Trophoblast cell (in vitro differentiated cells and primary cell): Measurements from ENCODE around the gene MMP3. TPM values are rescaled to one million over a fixed set of nuclear protein-coding genes. Genes with fewer than 3 reads are reported as not detected.

ENCODE experiments used
- DNase-seq, 2 donors: peaks; one replicate each; pipeline ENCODE4 v3.0.0-alpha.2; 2016
- H2AFZ ChIP-seq: 2 replicates; pipeline ENCODE4 v1.6.1; 2013; ENCODE audit warnings: low read length, moderate library complexity, mild to moderate bottlenecking; ENCODE audit not compliant: insufficient read depth, poor library complexity
- H2AK5ac ChIP-seq: 2 replicates; pipeline ENCODE4 v1.6.1; 2013; ENCODE audit warnings: mild to moderate bottlenecking, low read length
- H2BK120ac ChIP-seq: 2 replicates; pipeline ENCODE4 v1.6.1; 2013; ENCODE audit warnings: low read length, mild to moderate bottlenecking, moderate library complexity; ENCODE audit not compliant: insufficient read depth, poor library complexity
- H2BK12ac ChIP-seq: 2 replicates; pipeline ENCODE4 v1.6.1; 2013; ENCODE audit warnings: mild to moderate bottlenecking, low read length, moderate library complexity
- H2BK5ac ChIP-seq: 2 replicates; pipeline ENCODE4 v1.6.1; 2013; ENCODE audit warnings: low read length, low read depth, moderate library complexity, mild to moderate bottlenecking; ENCODE audit not compliant: poor library complexity
- H3K14ac ChIP-seq: 2 replicates; pipeline ENCODE4 v1.6.1; 2013; ENCODE audit warnings: mild to moderate bottlenecking, low read length
- H3K18ac ChIP-seq: 2 replicates; pipeline ENCODE4 v1.6.1; 2013; ENCODE audit warnings: mild to moderate bottlenecking, low read length
- H3K23ac ChIP-seq: 2 replicates; pipeline ENCODE4 v1.6.1; 2013; ENCODE audit warnings: low read length
- H3K27ac ChIP-seq: 2 replicates; pipeline ENCODE4 v1.5.1; 2013; ENCODE audit warnings: low read depth, mild to moderate bottlenecking, inconsistent platforms, low read length, moderate library complexity
- H3K27me3 ChIP-seq: 2 replicates; pipeline ENCODE4 v1.6.1; 2013; ENCODE audit warnings: inconsistent platforms, mild to moderate bottlenecking, low read length, moderate library complexity; ENCODE audit not compliant: insufficient read depth
- H3K36me3 ChIP-seq, 2 experiments: 1 replicate in 1 of 2; 2 replicates in 1 of 2; pipeline ENCODE4 v1.6.1; 2013; ENCODE audit warnings: low read length in 2 of 2, mild to moderate bottlenecking in 2 of 2, moderate library complexity in 1 of 2; ENCODE audit not compliant: insufficient read depth in 2 of 2, control insufficient read depth in 1 of 2
- H3K4ac ChIP-seq: 2 replicates; pipeline ENCODE4 v1.6.1; 2013; ENCODE audit warnings: low read depth, mild to moderate bottlenecking, low read length, moderate library complexity
- H3K4me1 ChIP-seq, 2 experiments: 1 replicate in 1 of 2; 2 replicates in 1 of 2; pipeline ENCODE4 v1.6.1; 2013; ENCODE audit warnings: low read length in 2 of 2, mild to moderate bottlenecking in 2 of 2, moderate library complexity in 1 of 2; ENCODE audit not compliant: insufficient read depth in 2 of 2, control insufficient read depth in 1 of 2
- H3K4me2 ChIP-seq: 2 replicates; pipeline ENCODE4 v1.6.1; 2013; ENCODE audit warnings: inconsistent platforms, mild to moderate bottlenecking, low read length, moderate library complexity
- H3K4me3 ChIP-seq: 2 replicates; pipeline ENCODE4 v1.5.1; 2013; ENCODE audit warnings: mild to moderate bottlenecking, low read depth, low read length, inconsistent platforms
- H3K79me1 ChIP-seq: one replicate; pipeline ENCODE4 v1.6.1; 2013; ENCODE audit warnings: low read length
- H3K79me2 ChIP-seq: 2 replicates; pipeline ENCODE4 v1.6.1; 2013; ENCODE audit warnings: low read length, mild to moderate bottlenecking; ENCODE audit not compliant: control insufficient read depth, insufficient read depth, poor library complexity
- H3K9ac ChIP-seq: 2 replicates; pipeline ENCODE4 v1.6.1; 2013; ENCODE audit warnings: mild to moderate bottlenecking, low read length
- H3K9me3 ChIP-seq: 2 replicates; pipeline ENCODE4 v1.6.1; 2013; ENCODE audit warnings: low read depth, mild to moderate bottlenecking, control low read depth, inconsistent platforms, low read length; ENCODE audit not compliant: insufficient read depth
- H4K12ac ChIP-seq: 2 replicates; pipeline ENCODE4 v1.6.1; 2013; ENCODE audit warnings: low read depth, mild to moderate bottlenecking, low read length, moderate library complexity
- H4K8ac ChIP-seq: 2 replicates; pipeline ENCODE4 v1.6.1; 2013; ENCODE audit warnings: low read depth, mild to moderate bottlenecking, low read length, moderate library complexity
- H4K91ac ChIP-seq: one replicate; pipeline ENCODE4 v1.6.1; 2013; ENCODE audit warnings: low read depth, mild to moderate bottlenecking, low read length, moderate library complexity
- WGBS: extraction: QIAGEN DNeasy Blood & Tissue Kit; methylation state at CpG from one replicate; pipeline ENCODE4 v1.1.7; 2013; ENCODE audit warnings: missing lambda C conversion rate; ENCODE audit not compliant: insufficient read length, insufficient coverage; ENCODE audit errors: extremely low coverage; 5-methylcytosine and 5-hydroxymethylcytosine counted together
- polyA plus RNA-seq: library from polyadenylated mRNA; stranded (reverse); fragments of 200-250 nt; gene quantifications from 2 replicates; pipeline ENCODE4 v1.2.3, GENCODE V29; 2013

The MMP3 gene
- polyA plus RNA-seq, result not detected in 2 replicates

GRCh38 chr11:102843489-102843888, at the start of gene MMP3:
TSS of gene MMP3 (minus strand) at chr11:102843609. CDS start at chr11:102843546, 63 bp downstream.
- Histone ChIP-seq H3K79me2 (no peaks in the 10 kb centered on the region), H3K27ac (no peak within 1 kb of the TSS), H2AK5ac (no peak within 1 kb of the TSS), H3K79me1 (no peaks in the 10 kb centered on the region), H3K36me3 (no peaks in the 10 kb centered on the region), H3K27me3 (no peaks in the 10 kb centered on the region), H3K4me3 (no peak within 1 kb of the TSS), H2BK120ac (no peak within 1 kb of the TSS), H4K12ac (no peak within 1 kb of the TSS), H3K4ac (no peak within 1 kb of the TSS), H4K8ac (no peak within 1 kb of the TSS), H2BK5ac (no peak within 1 kb of the TSS), H3K14ac (no peak within 1 kb of the TSS), H2BK12ac (no peak within 1 kb of the TSS), H3K4me2 (no peak within 1 kb of the TSS), H4K91ac (no peak within 1 kb of the TSS), H3K9ac (no peak within 1 kb of the TSS), H3K9me3 (no peaks in the 10 kb centered on the region), H3K18ac (no peak within 1 kb of the TSS), H3K23ac (no peak within 1 kb of the TSS), H3K4me1 (peaks cover 0 to 2% of the 10 kb centered on the region in 2 experiments), H2AFZ (no peak within 1 kb of the TSS)
- peak in 1 of 2 donors; percentile 20 for DNase-seq
- no CpG with 5 or more reads among the region's 4 CpGs for WGBS

GRCh38 chr11:102891736-102892135, 48.3 kb upstream of the MMP3 start:
- H3K36me3 ChIP-seq, result no peaks in the 10 kb centered on the region
- no peak overlapping the region for H3K18ac ChIP-seq
- no peak overlapping the region for H3K9ac ChIP-seq
- H4K8ac ChIP-seq, result no peak overlapping the region
- no peak overlapping the region for H4K91ac ChIP-seq
- H3K79me1 ChIP-seq, result no peaks in the 10 kb centered on the region
- no peaks in the 10 kb centered on the region for H3K9me3 ChIP-seq
- H3K4me2 ChIP-seq, result no peak overlapping the region
- H3K14ac ChIP-seq, result no peak overlapping the region
- H2AK5ac ChIP-seq, result no peak overlapping the region
- H3K23ac ChIP-seq, result no peak overlapping the region
- no peak overlapping the region for H2BK120ac ChIP-seq
- H4K12ac ChIP-seq, result no peak overlapping the region
- H2BK5ac ChIP-seq, result no peak overlapping the region
- H3K27ac ChIP-seq, result no peak overlapping the region
- no CpG with 5 or more reads among the region's 1 CpG for WGBS
- no peak for DNase-seq
- no peak overlapping the region for H2BK12ac ChIP-seq
- no peaks in the 10 kb centered on the region for H3K27me3 ChIP-seq
- H3K4ac ChIP-seq, result no peak overlapping the region
- H2AFZ ChIP-seq, result no peak overlapping the region
- H3K4me3 ChIP-seq, result no peak overlapping the region
- H3K4me1 ChIP-seq, result no peaks in the 10 kb centered on the region
- H3K79me2 ChIP-seq, result no peaks in the 10 kb centered on the region

GRCh38 chr11:102886999-102887398, 43.6 kb upstream of the MMP3 start:
- Histone ChIP-seq H3K79me1 (no peaks in the 10 kb centered on the region), H2BK120ac (no peak overlapping the region), H3K23ac (no peak overlapping the region), H2BK12ac (no peak overlapping the region), H3K4me2 (no peak overlapping the region), H4K8ac (no peak overlapping the region), H2AK5ac (no peak overlapping the region), H3K18ac (no peak overlapping the region), H3K9ac (peak overlapping the region; percentile 63), H4K12ac (no peak overlapping the region), H3K36me3 (no peaks in the 10 kb centered on the region), H2BK5ac (no peak overlapping the region), H2AFZ (no peak overlapping the region), H3K79me2 (no peaks in the 10 kb centered on the region), H3K27ac (no peak overlapping the region), H4K91ac (no peak overlapping the region), H3K9me3 (no peaks in the 10 kb centered on the region), H3K14ac (no peak overlapping the region), H3K4me3 (no peak overlapping the region), H3K27me3 (no peaks in the 10 kb centered on the region), H3K4me1 (no peaks in the 10 kb centered on the region), H3K4ac (no peak overlapping the region)
- no CpG with 5 or more reads among the region's 6 CpGs for WGBS
- DNase-seq, result no peak

- Histone ChIP-seq H3K79me1 (no peaks in the 10 kb centered on the region), H3K14ac (no peak overlapping the region), H2AFZ (no peak overlapping the region), H2AK5ac (no peak overlapping the region), H4K12ac (no peak overlapping the region), H3K23ac (peak overlapping the region; percentile 80), H3K27me3 (no peaks in the 10 kb centered on the region), H3K36me3 (no peaks in the 10 kb centered on the region), H4K91ac (no peak overlapping the region), H3K9me3 (no peaks in the 10 kb centered on the region), H3K4me3 (no peak overlapping the region), H3K4me2 (no peak overlapping the region), H3K18ac (no peak overlapping the region), H3K9ac (no peak overlapping the region), H2BK12ac (no peak overlapping the region), H2BK120ac (no peak overlapping the region), H3K4ac (no peak overlapping the region), H3K27ac (no peak overlapping the region), H3K4me1 (no peaks in the 10 kb centered on the region), H3K79me2 (no peaks in the 10 kb centered on the region), H2BK5ac (no peak overlapping the region), H4K8ac (no peak overlapping the region)
- DNase-seq, result no peak
- no CpG with 5 or more reads among the region's 3 CpGs for WGBS
Observed at GRCh38 chr11:102883141-102883540, 39.7 kb upstream of the MMP3 start.
